Measurements from ENCODE around the gene DNER. TPM values are rescaled to one million over a fixed set of nuclear protein-coding genes. Genes with fewer than 3 reads are reported as not detected.
A peak's percentile ranks its signal among the peaks of the same experiment; 100 is the strongest.

Gene DNER
- polyA plus RNA-seq, 1 of the 3 experiments (the other 2 are of a cell fraction) = 1.4 TPM

- TF ChIP-seq FOSL2 (IDR thresholded peaks at IDR 0.05; ENCODE audit: borderline replicate concordance, low read depth) = peak; percentile 92
- peak; percentile 49; the same call in 1 of the 2 replicates for TF ChIP-seq MEF2A (IDR thresholded peaks at IDR 0.05; ENCODE audit: borderline replicate concordance, low read depth)
- TF ChIP-seq POLR2AphosphoS5 (IDR thresholded peaks at IDR 0.05; ENCODE audit: low read depth, low read length) = peak; percentile 43; the same call in 1 of the 2 replicates
- TF ChIP-seq CTCF (IDR thresholded peaks at IDR 0.05) = no peak
- peak; percentile 98 for TF ChIP-seq TCF12 (IDR thresholded peaks at IDR 0.05)
- no peak for TF ChIP-seq GATA2 (CRISPR knock-in tag; IDR thresholded peaks at IDR 0.05)
- no peak for TF ChIP-seq SMC3 (IDR thresholded peaks at IDR 0.05; ENCODE audit: low read depth, low read length)
- no peak for TF ChIP-seq RFX5 (IDR thresholded peaks at IDR 0.05; ENCODE audit: low read length)
- TF ChIP-seq NFIC (IDR thresholded peaks at IDR 0.05; ENCODE audit: borderline replicate concordance) = peak; percentile 91
These were observed 225.3 kb downstream of the DNER start (continued) for GRCh38 chr2:229489016-229489415.

- Histone ChIP-seq H3F3A (replicated peaks; ENCODE audit: insufficient read depth) (peaks cover 7% of the 10 kb centered on the region), H3K9me2 (no peaks in the 10 kb centered on the region), H3K4me3 (ENCODE audit: low read depth in 2 of 2, low read length in 1 of 2) (no peak overlapping the region), H3K9ac (peak overlapping the region; percentile 26; the same call in 1 of the 2 replicates), H3K4me1 (ENCODE audit: control insufficient read depth in 1 of 2, insufficient read depth in 2 of 2, low read depth in 1 of 2, low read length in 1 of 2) (peaks cover 0 to 5% of the 10 kb centered on the region in 2 experiments; a peak in 2 of 4 replicates), H3K79me2 (ENCODE audit: insufficient read depth) (no peaks in the 10 kb centered on the region), H3K27ac (ENCODE audit: low read depth in 2 of 2, low read length in 1 of 2) (peak overlapping the region in 1 of 2 experiments; percentile 76; a peak in 2 of 4 replicates), H4K20me1 (ENCODE audit: insufficient read depth) (no peaks in the 10 kb centered on the region), H3K9me3 (no peaks in the 10 kb centered on the region), H2AFZ (ENCODE audit: low read depth) (peak overlapping the region; percentile 67; the same call in 1 of the 2 replicates), H3K36me3 (replicated peaks in 1 of 2; ENCODE audit: control insufficient read depth in 1 of 2, insufficient read depth in 2 of 2, low read length in 1 of 2) (no peaks in the 10 kb centered on the region), H3K4me2 (peak overlapping the region; percentile 69), H3K27me3 (ENCODE audit: insufficient read depth) (no peaks in the 10 kb centered on the region)
- POLR2A ChIA-PET = no interaction called here
- TF ChIP-seq EP300 (IDR thresholded peaks at IDR 0.05; ENCODE audit: borderline replicate concordance in 1 of 2, low read depth in 1 of 2, low read length in 1 of 2) (no peak), ELF1 (IDR thresholded peaks at IDR 0.05) (no peak), FOSL2 (IDR thresholded peaks at IDR 0.05; ENCODE audit: borderline replicate concordance, low read depth) (no peak)
- CTCF ChIA-PET = no interaction called here
- WGBS (ENCODE audit: low lambda C conversion rate) = 73% methylated on average over 4 of the region's 4 CpGs
- DNase-seq = no peak
These were observed 226.1 kb downstream of the DNER start for GRCh38 chr2:229488232-229488631.

GRCh38 chr2:229486673-229487072 lies 227.7 kb downstream of the DNER start:
- 83% methylated on average over 3 of the region's 3 CpGs for WGBS (ENCODE audit: low lambda C conversion rate)
- TF ChIP-seq RXRA (IDR thresholded peaks at IDR 0.05; ENCODE audit: borderline replicate concordance, low read depth) = no peak
- no peak for TF ChIP-seq CTCF (IDR thresholded peaks at IDR 0.05)
- H3K4me1 ChIP-seq (ENCODE audit: control insufficient read depth in 1 of 2, insufficient read depth in 2 of 2, low read depth in 1 of 2, low read length in 1 of 2) = peaks cover 0 to 5% of the 10 kb centered on the region in 2 experiments; a peak in 2 of 4 replicates
- no peaks in the 10 kb centered on the region for H3K9me2 ChIP-seq
- H3K4me2 ChIP-seq = no peak overlapping the region
- no peak overlapping the region for H3K27ac ChIP-seq (ENCODE audit: low read depth in 2 of 2, low read length in 1 of 2)
- peaks cover 7% of the 10 kb centered on the region for H3F3A ChIP-seq (replicated peaks; ENCODE audit: insufficient read depth)
- no peak overlapping the region for H3K9ac ChIP-seq
- DNase-seq = no peak
- no peaks in the 10 kb centered on the region for H3K79me2 ChIP-seq (ENCODE audit: insufficient read depth)
- no peaks in the 10 kb centered on the region for H3K36me3 ChIP-seq (replicated peaks in 1 of 2; ENCODE audit: control insufficient read depth in 1 of 2, insufficient read depth in 2 of 2, low read length in 1 of 2)
- CTCF ChIA-PET = no interaction called here
- H3K27me3 ChIP-seq (ENCODE audit: insufficient read depth) = no peaks in the 10 kb centered on the region
- POLR2A ChIA-PET = no interaction called here
- no peak overlapping the region for H2AFZ ChIP-seq (ENCODE audit: low read depth)
- no peaks in the 10 kb centered on the region for H4K20me1 ChIP-seq (ENCODE audit: insufficient read depth)
- H3K9me3 ChIP-seq = no peaks in the 10 kb centered on the region
- no peak overlapping the region for H3K4me3 ChIP-seq (ENCODE audit: low read depth in 2 of 2, low read length in 1 of 2)
